HG02588 (cell line): ENCODE results near the gene POLG.

Experiments
- ATAC-seq: cut with Tn5 transposase; IDR thresholded peaks from one replicate; pipeline ENCODE4 v1.9.1; 2021; ENCODE audit warnings: mild to moderate bottlenecking, moderate library complexity; ENCODE audit not compliant: unreplicated experiment

The POLG gene

GRCh38 chr15:89356634-89357298 is 22.1 kb upstream of the POLG start:
- no peak for ATAC-seq

GRCh38 chr15:89353991-89354390 is 19.4 kb upstream of the POLG start:
- no peak for ATAC-seq

- no peak for ATAC-seq
Observed at GRCh38 chr15:89352476-89352875, 17.9 kb upstream of the POLG start.

GRCh38 chr15:89349206-89349558 is 14.6 kb upstream of the POLG start:
- ATAC-seq = no peak

GRCh38 chr15:89346516-89347231 is 12.1 kb upstream of the POLG start:
- no peak for ATAC-seq

- no peak for ATAC-seq
Observed at GRCh38 chr15:89345248-89345647, 10.6 kb upstream of the POLG start.

GRCh38 chr15:89342840-89343239 is 8.2 kb upstream of the POLG start:
- ATAC-seq = no peak

- ATAC-seq = no peak
Observed at GRCh38 chr15:89341316-89342005, 6.8 kb upstream of the POLG start.

GRCh38 chr15:89340573-89340972 is 5.9 kb upstream of the POLG start:
- no peak for ATAC-seq

GRCh38 chr15:89338036-89338435 is 3.4 kb upstream of the POLG start:
- ATAC-seq = no peak

GRCh38 chr15:89335298-89336041 is 846 bp upstream of the POLG start:
- peak; percentile 23 for ATAC-seq

GRCh38 chr15:89333959-89334509 is 590 bp downstream of the POLG start:
- ATAC-seq = no peak

- ATAC-seq = no peak
Observed at GRCh38 chr15:89333011-89333860, 1.4 kb downstream of the POLG start.

- no peak for ATAC-seq
Observed at GRCh38 chr15:89332446-89332845, 2.2 kb downstream of the POLG start.

GRCh38 chr15:89330881-89331595 is 3.6 kb downstream of the POLG start:
- ATAC-seq = no peak

GRCh38 chr15:89330119-89330518 is 4.5 kb downstream of the POLG start:
- ATAC-seq = no peak

GRCh38 chr15:89329329-89330084 is 5.1 kb downstream of the POLG start:
- ATAC-seq = no peak

GRCh38 chr15:89328398-89329254 is 6.0 kb downstream of the POLG start:
- ATAC-seq = no peak
